ENCODE results near the gene KLHL30. TPM values are rescaled to one million over a fixed set of nuclear protein-coding genes. Genes with fewer than 3 reads are reported as not detected.

KLHL30 gene
- total and polyA plus RNA-seq, 2 experiments from 2014 or later: 0.07 TPM; not detected in 1

- H3K27me3 Mint-ChIP-seq (ENCODE audit: insufficient read depth, low read depth, poor library complexity): peaks cover 10% of the 10 kb centered on the region
- no peak overlapping the region for H3K27ac Mint-ChIP-seq
Measured at GRCh38 chr2:238129166-238130010, 9.1 kb upstream of the KLHL30 start.

GRCh38 chr2:238130111-238130695 lies 8.3 kb upstream of the KLHL30 start:
- H3K4me2 ChIP-seq: no peak overlapping the region
- no peaks in the 10 kb centered on the region for H4K20me1 ChIP-seq (replicated peaks; ENCODE audit: insufficient read depth)
- H3K79me2 ChIP-seq (replicated peaks; ENCODE audit: insufficient read depth): no peaks in the 10 kb centered on the region
- H3K36me3 Mint-ChIP-seq (ENCODE audit: low read depth): no peaks in the 10 kb centered on the region
- H3F3A ChIP-seq (replicated peaks; ENCODE audit: low read depth): peaks cover 9% of the 10 kb centered on the region; the same call in 1 of the 2 replicates
- DNase-seq (ENCODE audit: low spot score) (no peak), ATAC-seq (no peak)
- H2AFZ ChIP-seq: no peak overlapping the region
- no peaks in the 10 kb centered on the region for H3K9me2 ChIP-seq (ENCODE audit: insufficient read depth)
- H3K9me3 Mint-ChIP-seq: no peaks in the 10 kb centered on the region
- H3K27me3 Mint-ChIP-seq (ENCODE audit: insufficient read depth, low read depth, poor library complexity): peaks cover 8% of the 10 kb centered on the region
- H3K27ac Mint-ChIP-seq: no peak overlapping the region
- H3K4me3 ChIP-seq: no peak overlapping the region
- H3K4me1 ChIP-seq (ENCODE audit: insufficient read depth): no peaks in the 10 kb centered on the region
- no peak overlapping the region for H3K27ac ChIP-seq (ENCODE audit: low read depth)
- no peaks in the 10 kb centered on the region for H3K27me3 ChIP-seq (ENCODE audit: insufficient read depth)
- no peaks in the 10 kb centered on the region for H3K36me3 ChIP-seq (ENCODE audit: insufficient read depth)
- H3K4me3 Mint-ChIP-seq: no peak overlapping the region
- H3K4me1 Mint-ChIP-seq: peaks cover 5% of the 10 kb centered on the region; the same call in 1 of the 3 replicates
- TF ChIP-seq, protein P1, sequence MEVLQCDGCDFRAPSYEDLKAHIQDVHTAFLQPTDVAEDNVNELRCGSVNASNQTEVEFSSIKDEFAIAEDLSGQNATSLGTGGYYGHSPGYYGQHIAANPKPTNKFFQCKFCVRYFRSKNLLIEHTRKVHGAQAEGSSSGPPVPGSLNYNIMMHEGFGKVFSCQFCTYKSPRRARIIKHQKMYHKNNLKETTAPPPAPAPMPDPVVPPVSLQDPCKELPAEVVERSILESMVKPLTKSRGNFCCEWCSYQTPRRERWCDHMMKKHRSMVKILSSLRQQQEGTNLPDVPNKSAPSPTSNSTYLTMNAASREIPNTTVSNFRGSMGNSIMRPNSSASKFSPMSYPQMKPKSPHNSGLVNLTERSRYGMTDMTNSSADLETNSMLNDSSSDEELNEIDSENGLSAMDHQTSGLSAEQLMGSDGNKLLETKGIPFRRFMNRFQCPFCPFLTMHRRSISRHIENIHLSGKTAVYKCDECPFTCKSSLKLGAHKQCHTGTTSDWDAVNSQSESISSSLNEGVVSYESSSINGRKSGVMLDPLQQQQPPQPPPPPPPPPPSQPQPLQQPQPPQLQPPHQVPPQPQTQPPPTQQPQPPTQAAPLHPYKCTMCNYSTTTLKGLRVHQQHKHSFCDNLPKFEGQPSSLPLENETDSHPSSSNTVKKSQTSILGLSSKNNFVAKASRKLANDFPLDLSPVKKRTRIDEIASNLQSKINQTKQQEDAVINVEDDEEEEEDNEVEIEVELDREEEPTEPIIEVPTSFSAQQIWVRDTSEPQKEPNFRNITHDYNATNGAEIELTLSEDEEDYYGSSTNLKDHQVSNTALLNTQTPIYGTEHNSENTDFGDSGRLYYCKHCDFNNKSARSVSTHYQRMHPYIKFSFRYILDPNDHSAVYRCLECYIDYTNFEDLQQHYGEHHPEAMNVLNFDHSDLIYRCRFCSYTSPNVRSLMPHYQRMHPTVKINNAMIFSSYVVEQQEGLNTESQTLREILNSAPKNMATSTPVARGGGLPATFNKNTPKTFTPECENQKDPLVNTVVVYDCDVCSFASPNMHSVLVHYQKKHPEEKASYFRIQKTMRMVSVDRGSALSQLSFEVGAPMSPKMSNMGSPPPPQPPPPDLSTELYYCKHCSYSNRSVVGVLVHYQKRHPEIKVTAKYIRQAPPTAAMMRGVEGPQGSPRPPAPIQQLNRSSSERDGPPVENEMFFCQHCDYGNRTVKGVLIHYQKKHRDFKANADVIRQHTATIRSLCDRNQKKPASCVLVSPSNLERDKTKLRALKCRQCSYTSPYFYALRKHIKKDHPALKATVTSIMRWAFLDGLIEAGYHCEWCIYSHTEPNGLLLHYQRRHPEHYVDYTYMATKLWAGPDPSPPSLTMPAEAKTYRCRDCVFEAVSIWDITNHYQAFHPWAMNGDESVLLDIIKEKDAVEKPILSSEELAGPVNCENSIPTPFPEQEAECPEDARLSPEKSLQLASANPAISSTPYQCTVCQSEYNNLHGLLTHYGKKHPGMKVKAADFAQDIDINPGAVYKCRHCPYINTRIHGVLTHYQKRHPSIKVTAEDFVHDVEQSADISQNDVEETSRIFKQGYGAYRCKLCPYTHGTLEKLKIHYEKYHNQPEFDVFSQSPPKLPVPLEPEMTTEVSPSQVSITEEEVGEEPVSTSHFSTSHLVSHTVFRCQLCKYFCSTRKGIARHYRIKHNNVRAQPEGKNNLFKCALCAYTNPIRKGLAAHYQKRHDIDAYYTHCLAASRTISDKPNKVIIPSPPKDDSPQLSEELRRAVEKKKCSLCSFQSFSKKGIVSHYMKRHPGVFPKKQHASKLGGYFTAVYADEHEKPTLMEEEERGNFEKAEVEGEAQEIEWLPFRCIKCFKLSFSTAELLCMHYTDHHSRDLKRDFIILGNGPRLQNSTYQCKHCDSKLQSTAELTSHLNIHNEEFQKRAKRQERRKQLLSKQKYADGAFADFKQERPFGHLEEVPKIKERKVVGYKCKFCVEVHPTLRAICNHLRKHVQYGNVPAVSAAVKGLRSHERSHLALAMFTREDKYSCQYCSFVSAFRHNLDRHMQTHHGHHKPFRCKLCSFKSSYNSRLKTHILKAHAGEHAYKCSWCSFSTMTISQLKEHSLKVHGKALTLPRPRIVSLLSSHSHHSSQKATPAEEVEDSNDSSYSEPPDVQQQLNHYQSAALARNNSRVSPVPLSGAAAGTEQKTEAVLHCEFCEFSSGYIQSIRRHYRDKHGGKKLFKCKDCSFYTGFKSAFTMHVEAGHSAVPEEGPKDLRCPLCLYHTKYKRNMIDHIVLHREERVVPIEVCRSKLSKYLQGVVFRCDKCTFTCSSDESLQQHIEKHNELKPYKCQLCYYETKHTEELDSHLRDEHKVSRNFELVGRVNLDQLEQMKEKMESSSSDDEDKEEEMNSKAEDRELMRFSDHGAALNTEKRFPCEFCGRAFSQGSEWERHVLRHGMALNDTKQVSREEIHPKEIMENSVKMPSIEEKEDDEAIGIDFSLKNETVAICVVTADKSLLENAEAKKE (CRISPR knock-in tag; IDR thresholded peaks at IDR 0.05): no peak
- TF ChIP-seq NANOG (IDR thresholded peaks at IDR 0.05; ENCODE audit: borderline replicate concordance) (no peak), ETS1 (IDR thresholded peaks at IDR 0.05) (no peak)
- TF ChIP-seq, protein P2, sequence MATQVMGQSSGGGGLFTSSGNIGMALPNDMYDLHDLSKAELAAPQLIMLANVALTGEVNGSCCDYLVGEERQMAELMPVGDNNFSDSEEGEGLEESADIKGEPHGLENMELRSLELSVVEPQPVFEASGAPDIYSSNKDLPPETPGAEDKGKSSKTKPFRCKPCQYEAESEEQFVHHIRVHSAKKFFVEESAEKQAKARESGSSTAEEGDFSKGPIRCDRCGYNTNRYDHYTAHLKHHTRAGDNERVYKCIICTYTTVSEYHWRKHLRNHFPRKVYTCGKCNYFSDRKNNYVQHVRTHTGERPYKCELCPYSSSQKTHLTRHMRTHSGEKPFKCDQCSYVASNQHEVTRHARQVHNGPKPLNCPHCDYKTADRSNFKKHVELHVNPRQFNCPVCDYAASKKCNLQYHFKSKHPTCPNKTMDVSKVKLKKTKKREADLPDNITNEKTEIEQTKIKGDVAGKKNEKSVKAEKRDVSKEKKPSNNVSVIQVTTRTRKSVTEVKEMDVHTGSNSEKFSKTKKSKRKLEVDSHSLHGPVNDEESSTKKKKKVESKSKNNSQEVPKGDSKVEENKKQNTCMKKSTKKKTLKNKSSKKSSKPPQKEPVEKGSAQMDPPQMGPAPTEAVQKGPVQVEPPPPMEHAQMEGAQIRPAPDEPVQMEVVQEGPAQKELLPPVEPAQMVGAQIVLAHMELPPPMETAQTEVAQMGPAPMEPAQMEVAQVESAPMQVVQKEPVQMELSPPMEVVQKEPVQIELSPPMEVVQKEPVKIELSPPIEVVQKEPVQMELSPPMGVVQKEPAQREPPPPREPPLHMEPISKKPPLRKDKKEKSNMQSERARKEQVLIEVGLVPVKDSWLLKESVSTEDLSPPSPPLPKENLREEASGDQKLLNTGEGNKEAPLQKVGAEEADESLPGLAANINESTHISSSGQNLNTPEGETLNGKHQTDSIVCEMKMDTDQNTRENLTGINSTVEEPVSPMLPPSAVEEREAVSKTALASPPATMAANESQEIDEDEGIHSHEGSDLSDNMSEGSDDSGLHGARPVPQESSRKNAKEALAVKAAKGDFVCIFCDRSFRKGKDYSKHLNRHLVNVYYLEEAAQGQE (IDR thresholded peaks at IDR 0.05; ENCODE audit: unreplicated experiment): no peak

More at GRCh38 chr2:238129166-238130010, 9.1 kb upstream of the KLHL30 start:
- Histone ChIP-seq H2AFZ (peak overlapping the region; percentile 97), H3K27ac (ENCODE audit: low read depth) (no peak overlapping the region), H3K79me2 (replicated peaks; ENCODE audit: insufficient read depth) (no peaks in the 10 kb centered on the region), H3K4me2 (peak overlapping the region; percentile 72; the same call in 1 of the 2 replicates), H3K27me3 (ENCODE audit: insufficient read depth) (no peaks in the 10 kb centered on the region), H3F3A (replicated peaks; ENCODE audit: low read depth) (peaks cover 9% of the 10 kb centered on the region; the same call in 1 of the 2 replicates), H3K36me3 (ENCODE audit: insufficient read depth) (no peaks in the 10 kb centered on the region), H4K20me1 (replicated peaks; ENCODE audit: insufficient read depth) (no peaks in the 10 kb centered on the region), H3K4me1 (ENCODE audit: insufficient read depth) (no peaks in the 10 kb centered on the region), H3K9me2 (ENCODE audit: insufficient read depth) (no peaks in the 10 kb centered on the region), H3K4me3 (no peak overlapping the region)
- Mint-ChIP-seq H3K36me3 (ENCODE audit: low read depth) (no peaks in the 10 kb centered on the region), H3K9me3 (no peaks in the 10 kb centered on the region), H3K4me3 (no peak overlapping the region), H3K4me1 (peaks cover 5% of the 10 kb centered on the region; the same call in 1 of the 3 replicates)
- TF ChIP-seq JUNB (IDR thresholded peaks at IDR 0.05; ENCODE audit: unreplicated experiment): no peak
- TF ChIP-seq NANOG (IDR thresholded peaks at IDR 0.05; ENCODE audit: borderline replicate concordance): no peak
- TF ChIP-seq ETS1 (IDR thresholded peaks at IDR 0.05): no peak
- DNase-seq (ENCODE audit: low spot score): no peak
- ATAC-seq: no peak
